HepG2 (cell line): Measurements from ENCODE around the gene GAL3ST1. TPM values are rescaled to one million over a fixed set of nuclear protein-coding genes. Genes with fewer than 3 reads are reported as not detected.

Experiments
- ATF1 ChIP-seq: IDR thresholded peaks from 2 replicates; pipeline ENCODE4 v1.6.1; 2016; ENCODE audit warnings: mild to moderate bottlenecking, control low read depth
- CREM ChIP-seq, 2 experiments: sonication (generic) in 1 of 2; formaldehyde crosslinking in 1 of 2; IDR thresholded peaks; 2 replicates each; pipeline versions ENCODE4 v1.4.0 to v1.6.1; 2016 to 2020; ENCODE audit warnings: antibody characterized with exemption in 1 of 2, mild to moderate bottlenecking in 1 of 2, missing genetic modification reagents in 1 of 2
- GABPB1 ChIP-seq: IDR thresholded peaks from 2 replicates; pipeline ENCODE4 v1.6.1; 2016; ENCODE audit warnings: mild to moderate bottlenecking, missing genetic modification reagents, moderate library complexity, missing compliant biosample characterization
- GATAD2A ChIP-seq: IDR thresholded peaks from 2 replicates; pipeline ENCODE4 v1.6.1; 2016
- HCFC1 ChIP-seq: fragments of 150-350 bp; IDR thresholded peaks from 2 replicates; pipeline ENCODE4 v1.6.1; 2014; ENCODE audit warnings: low read depth, low read length
- HOXA5 ChIP-seq: sonication (generic); formaldehyde crosslinking; IDR thresholded peaks from 2 replicates; pipeline ENCODE4 v1.4.0; 2020; ENCODE audit warnings: missing genetic modification reagents
- KAT8 ChIP-seq: IDR thresholded peaks from 2 replicates; pipeline ENCODE4 v1.6.1; 2016; ENCODE audit warnings: missing genetic modification reagents, missing compliant biosample characterization
- KDM5A ChIP-seq: fragments of 200-600 bp; sonication (generic); IDR thresholded peaks from 2 replicates; pipeline ENCODE4 v1.7.0; 2018; ENCODE audit warnings: antibody characterized with exemption, mild to moderate bottlenecking, low read length, borderline replicate concordance
- SIN3B ChIP-seq: fragments of 150-350 bp; IDR thresholded peaks from 2 replicates; pipeline ENCODE4 v1.6.1; 2014; ENCODE audit warnings: low read length
- YEATS4 ChIP-seq: sonication (generic); formaldehyde crosslinking; IDR thresholded peaks from 2 replicates; pipeline ENCODE4 v1.4.0; 2020; ENCODE audit warnings: missing genetic modification reagents, borderline replicate concordance
- ZMYM4 ChIP-seq: sonication (generic); formaldehyde crosslinking; IDR thresholded peaks from 2 replicates; pipeline ENCODE4 v1.8.1; 2023; ENCODE audit warnings: mild to moderate bottlenecking, missing genetic modification reagents
- ZNF124 ChIP-seq: sonication (generic); formaldehyde crosslinking; IDR thresholded peaks from 2 replicates; pipeline ENCODE4 v1.4.0; 2020; ENCODE audit warnings: missing genetic modification reagents
- ZNF33A ChIP-seq: sonication (generic); formaldehyde crosslinking; IDR thresholded peaks from 2 replicates; pipeline ENCODE4 v1.5.1; 2020; ENCODE audit warnings: missing genetic modification reagents, mild to moderate bottlenecking, moderate library complexity, borderline replicate concordance
- ZNF564 ChIP-seq: sonication (generic); formaldehyde crosslinking; IDR thresholded peaks from 2 replicates; pipeline ENCODE4 v1.8.1; 2023; ENCODE audit warnings: mild to moderate bottlenecking, missing genetic modification reagents
- ZNF780A ChIP-seq: sonication (generic); formaldehyde crosslinking; IDR thresholded peaks from 2 replicates; pipeline ENCODE4 v1.8.0; 2022; ENCODE audit warnings: mild to moderate bottlenecking, missing genetic modification reagents, moderate library complexity
- polyA plus RNA-seq, 8 experiments: library from polyadenylated mRNA; depleted of rRNA in 3 of 8; stranded (reverse) in 7 of 8; unstranded in 1 of 8; fragments of >200 nt; fragmentation: Illumina TruSeq in 4 of 8; extraction: Trizol in 4 of 8; gene quantifications; 2 replicates each; pipeline versions ENCODE4 v1.2.1 to v1.2.3, GENCODE V29; 2011 to 2016; ENCODE audit warnings: low read depth in 4 of 8, missing spikeins in 1 of 8, mixed read lengths in 1 of 8; ENCODE audit not compliant: insufficient read depth in 1 of 8
- total RNA-seq, 5 experiments: library from RNA; depleted of rRNA; stranded (reverse); fragments of >200 nt; fragmentation: Illumina TruSeq; extraction: Trizol; gene quantifications; 2 replicates each; pipeline ENCODE4 v1.2.3, GENCODE V29; 2016; ENCODE audit warnings: low read depth in 1 of 5
- TF ChIP-seq, protein P1 (sequence below): sonication (generic); formaldehyde crosslinking; IDR thresholded peaks from 2 replicates; pipeline ENCODE4 v1.5.1; 2020; ENCODE audit warnings: mild to moderate bottlenecking, missing genetic modification reagents, borderline replicate concordance
- TF ChIP-seq, protein P2 (sequence below): sonication (generic); formaldehyde crosslinking; IDR thresholded peaks from 2 replicates; pipeline ENCODE4 v1.5.0; 2020; ENCODE audit warnings: mild to moderate bottlenecking, missing genetic modification reagents
- TF ChIP-seq, protein P3 (sequence below): IDR thresholded peaks from 2 replicates; pipeline ENCODE4 v1.6.1; 2016; ENCODE audit warnings: missing compliant biosample characterization, missing genetic modification reagents, borderline replicate concordance
- TF ChIP-seq, protein P4 (sequence below): IDR thresholded peaks from 2 replicates; pipeline ENCODE4 v1.6.1; 2016; ENCODE audit warnings: mild to moderate bottlenecking, missing biosample characterization, missing genetic modification reagents

The GAL3ST1 gene
- total and polyA plus RNA-seq, 2 of the 13 experiments (the other 11 are each of a cell fraction or from before 2014, with no cell fraction given) = 4.4 to 14.7 TPM

DNA sequence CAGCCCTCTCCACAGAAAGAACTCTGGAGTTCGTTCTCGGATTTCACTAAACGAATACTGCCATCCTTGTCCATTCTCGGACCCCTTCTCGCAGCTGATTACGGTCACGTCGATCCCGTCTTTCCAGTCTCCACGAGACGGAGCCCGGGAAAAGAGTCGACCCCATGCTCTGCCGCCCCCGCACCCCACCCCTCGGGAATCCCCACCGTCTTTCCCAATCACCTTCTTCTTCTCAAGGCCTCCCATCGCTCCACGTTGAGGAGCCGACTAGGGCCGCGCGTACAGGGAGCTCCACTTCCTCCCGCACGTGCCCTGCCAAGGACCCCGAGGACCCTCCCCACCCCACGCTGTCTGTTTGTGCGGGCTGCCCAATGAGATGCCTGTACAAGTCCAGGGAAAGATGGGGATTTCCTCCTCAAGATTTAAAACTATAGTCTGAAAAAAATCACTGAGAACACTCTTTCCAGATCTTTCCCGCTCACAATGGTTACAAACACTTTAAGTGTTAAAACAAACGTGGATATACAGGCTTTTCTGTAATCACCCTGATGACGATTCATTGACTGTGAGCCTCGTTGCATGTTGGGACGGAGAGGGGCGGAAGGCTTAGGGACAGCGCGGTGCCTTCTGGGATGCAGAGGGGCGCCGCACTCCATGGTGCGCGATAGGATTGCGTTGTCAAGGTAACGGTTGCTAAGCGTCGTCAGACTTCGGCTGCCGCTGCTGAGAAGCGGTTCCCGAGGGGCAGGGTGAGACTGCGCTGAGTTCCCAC lies 17.3 kb upstream of the GAL3ST1 start, which contains the start of gene PES1 (continued):
- TF ChIP-seq, protein P1, sequence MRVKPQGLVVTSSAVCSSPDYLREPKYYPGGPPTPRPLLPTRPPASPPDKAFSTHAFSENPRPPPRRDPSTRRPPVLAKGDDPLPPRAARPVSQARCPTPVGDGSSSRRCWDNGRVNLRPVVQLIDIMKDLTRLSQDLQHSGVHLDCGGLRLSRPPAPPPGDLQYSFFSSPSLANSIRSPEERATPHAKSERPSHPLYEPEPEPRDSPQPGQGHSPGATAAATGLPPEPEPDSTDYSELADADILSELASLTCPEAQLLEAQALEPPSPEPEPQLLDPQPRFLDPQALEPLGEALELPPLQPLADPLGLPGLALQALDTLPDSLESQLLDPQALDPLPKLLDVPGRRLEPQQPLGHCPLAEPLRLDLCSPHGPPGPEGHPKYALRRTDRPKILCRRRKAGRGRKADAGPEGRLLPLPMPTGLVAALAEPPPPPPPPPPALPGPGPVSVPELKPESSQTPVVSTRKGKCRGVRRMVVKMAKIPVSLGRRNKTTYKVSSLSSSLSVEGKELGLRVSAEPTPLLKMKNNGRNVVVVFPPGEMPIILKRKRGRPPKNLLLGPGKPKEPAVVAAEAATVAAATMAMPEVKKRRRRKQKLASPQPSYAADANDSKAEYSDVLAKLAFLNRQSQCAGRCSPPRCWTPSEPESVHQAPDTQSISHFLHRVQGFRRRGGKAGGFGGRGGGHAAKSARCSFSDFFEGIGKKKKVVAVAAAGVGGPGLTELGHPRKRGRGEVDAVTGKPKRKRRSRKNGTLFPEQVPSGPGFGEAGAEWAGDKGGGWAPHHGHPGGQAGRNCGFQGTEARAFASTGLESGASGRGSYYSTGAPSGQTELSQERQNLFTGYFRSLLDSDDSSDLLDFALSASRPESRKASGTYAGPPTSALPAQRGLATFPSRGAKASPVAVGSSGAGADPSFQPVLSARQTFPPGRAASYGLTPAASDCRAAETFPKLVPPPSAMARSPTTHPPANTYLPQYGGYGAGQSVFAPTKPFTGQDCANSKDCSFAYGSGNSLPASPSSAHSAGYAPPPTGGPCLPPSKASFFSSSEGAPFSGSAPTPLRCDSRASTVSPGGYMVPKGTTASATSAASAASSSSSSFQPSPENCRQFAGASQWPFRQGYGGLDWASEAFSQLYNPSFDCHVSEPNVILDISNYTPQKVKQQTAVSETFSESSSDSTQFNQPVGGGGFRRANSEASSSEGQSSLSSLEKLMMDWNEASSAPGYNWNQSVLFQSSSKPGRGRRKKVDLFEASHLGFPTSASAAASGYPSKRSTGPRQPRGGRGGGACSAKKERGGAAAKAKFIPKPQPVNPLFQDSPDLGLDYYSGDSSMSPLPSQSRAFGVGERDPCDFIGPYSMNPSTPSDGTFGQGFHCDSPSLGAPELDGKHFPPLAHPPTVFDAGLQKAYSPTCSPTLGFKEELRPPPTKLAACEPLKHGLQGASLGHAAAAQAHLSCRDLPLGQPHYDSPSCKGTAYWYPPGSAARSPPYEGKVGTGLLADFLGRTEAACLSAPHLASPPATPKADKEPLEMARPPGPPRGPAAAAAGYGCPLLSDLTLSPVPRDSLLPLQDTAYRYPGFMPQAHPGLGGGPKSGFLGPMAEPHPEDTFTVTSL (CRISPR knock-in tag) = no peak
- no peak for TF ChIP-seq ZNF564
- TF ChIP-seq, protein P2, sequence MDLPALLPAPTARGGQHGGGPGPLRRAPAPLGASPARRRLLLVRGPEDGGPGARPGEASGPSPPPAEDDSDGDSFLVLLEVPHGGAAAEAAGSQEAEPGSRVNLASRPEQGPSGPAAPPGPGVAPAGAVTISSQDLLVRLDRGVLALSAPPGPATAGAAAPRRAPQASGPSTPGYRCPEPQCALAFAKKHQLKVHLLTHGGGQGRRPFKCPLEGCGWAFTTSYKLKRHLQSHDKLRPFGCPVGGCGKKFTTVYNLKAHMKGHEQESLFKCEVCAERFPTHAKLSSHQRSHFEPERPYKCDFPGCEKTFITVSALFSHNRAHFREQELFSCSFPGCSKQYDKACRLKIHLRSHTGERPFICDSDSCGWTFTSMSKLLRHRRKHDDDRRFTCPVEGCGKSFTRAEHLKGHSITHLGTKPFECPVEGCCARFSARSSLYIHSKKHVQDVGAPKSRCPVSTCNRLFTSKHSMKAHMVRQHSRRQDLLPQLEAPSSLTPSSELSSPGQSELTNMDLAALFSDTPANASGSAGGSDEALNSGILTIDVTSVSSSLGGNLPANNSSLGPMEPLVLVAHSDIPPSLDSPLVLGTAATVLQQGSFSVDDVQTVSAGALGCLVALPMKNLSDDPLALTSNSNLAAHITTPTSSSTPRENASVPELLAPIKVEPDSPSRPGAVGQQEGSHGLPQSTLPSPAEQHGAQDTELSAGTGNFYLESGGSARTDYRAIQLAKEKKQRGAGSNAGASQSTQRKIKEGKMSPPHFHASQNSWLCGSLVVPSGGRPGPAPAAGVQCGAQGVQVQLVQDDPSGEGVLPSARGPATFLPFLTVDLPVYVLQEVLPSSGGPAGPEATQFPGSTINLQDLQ = no peak
- no peak for TF ChIP-seq ZNF780A (CRISPR knock-in tag)
- TF ChIP-seq HCFC1 = peak; percentile 93
- TF ChIP-seq ZNF33A (CRISPR knock-in tag) = peak; percentile 46; the same call in 1 of the 2 replicates
- peak; percentile 98 for TF ChIP-seq ATF1 (CRISPR knock-in tag)
- peak; percentile 51 for TF ChIP-seq ZMYM4 (CRISPR knock-in tag)
- TF ChIP-seq ZNF124 (CRISPR knock-in tag) = no peak; the same call in 1 of the 2 replicates
- TF ChIP-seq SIN3B = 0 out of 2 replicates have a peak, but pooled peaks have one; percentile 65
- peak; percentile 99 for TF ChIP-seq CREM (IDR thresholded peaks at IDR 0.05)
- peak; percentile 58; the same call in 1 of the 2 replicates for TF ChIP-seq CREM (CRISPR knock-in tag; IDR thresholded peaks at IDR 0.05)
- TF ChIP-seq YEATS4 (CRISPR knock-in tag) = peak; percentile 72
- peak; percentile 91 for TF ChIP-seq GABPB1
- TF ChIP-seq, protein P3, sequence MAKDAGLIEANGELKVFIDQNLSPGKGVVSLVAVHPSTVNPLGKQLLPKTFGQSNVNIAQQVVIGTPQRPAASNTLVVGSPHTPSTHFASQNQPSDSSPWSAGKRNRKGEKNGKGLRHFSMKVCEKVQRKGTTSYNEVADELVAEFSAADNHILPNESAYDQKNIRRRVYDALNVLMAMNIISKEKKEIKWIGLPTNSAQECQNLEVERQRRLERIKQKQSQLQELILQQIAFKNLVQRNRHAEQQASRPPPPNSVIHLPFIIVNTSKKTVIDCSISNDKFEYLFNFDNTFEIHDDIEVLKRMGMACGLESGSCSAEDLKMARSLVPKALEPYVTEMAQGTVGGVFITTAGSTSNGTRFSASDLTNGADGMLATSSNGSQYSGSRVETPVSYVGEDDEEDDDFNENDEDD (CRISPR knock-in tag) = peak; percentile 24; the same call in 1 of the 2 replicates
- peak; percentile 87 for TF ChIP-seq KAT8 (CRISPR knock-in tag)
- TF ChIP-seq, protein P4, sequence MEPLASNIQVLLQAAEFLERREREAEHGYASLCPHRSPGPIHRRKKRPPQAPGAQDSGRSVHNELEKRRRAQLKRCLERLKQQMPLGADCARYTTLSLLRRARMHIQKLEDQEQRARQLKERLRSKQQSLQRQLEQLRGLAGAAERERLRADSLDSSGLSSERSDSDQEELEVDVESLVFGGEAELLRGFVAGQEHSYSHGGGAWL (CRISPR knock-in tag) = peak; percentile 74; the same call in 1 of the 2 replicates
- no peak for TF ChIP-seq HOXA5 (CRISPR knock-in tag)
- 0 out of 2 replicates have a peak, but pooled peaks have one; percentile 32 for TF ChIP-seq GATAD2A (CRISPR knock-in tag)
- TF ChIP-seq KDM5A = peak; percentile 94
